CD4-positive, alpha-beta T cell treated with Interleukin-1 beta for 1 hour (primary cell): ENCODE results near the gene OSCAR.
"Not testable (repeated sequence)": the region's sequence is repeated elsewhere in the genome, so short reads cannot be mapped to it uniquely, and the experiment has no call there.

Source experiments
- DNase-seq, 2 donors: peaks; one replicate each; pipeline ENCODE4 v3.0.0-alpha.2; 2020 to 2022

OSCAR gene

DNA sequence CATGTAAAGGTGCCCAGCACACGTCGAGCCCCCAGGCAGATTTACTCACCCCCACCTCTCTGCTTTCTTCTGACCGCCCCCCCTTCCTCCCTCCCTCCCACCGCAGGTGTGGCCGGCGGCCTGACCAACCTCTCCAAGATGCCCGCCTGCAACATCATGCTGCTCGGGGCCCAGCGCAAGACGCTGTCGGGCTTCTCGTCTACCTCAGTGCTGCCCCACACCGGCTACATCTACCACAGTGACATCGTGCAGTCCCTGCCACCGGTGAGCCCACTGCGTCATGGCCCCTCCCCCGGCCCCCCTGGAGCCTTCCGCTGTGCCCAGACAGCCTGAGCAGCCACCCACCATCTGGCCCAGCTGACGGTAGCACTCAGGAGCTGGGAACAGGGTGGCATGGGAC lies 23.8 kb upstream of the OSCAR start:
- no peak for DNase-seq

GRCh38 chr19:54123682-54124081 lies 23.1 kb upstream of the OSCAR start:
- no peak for DNase-seq

DNA sequence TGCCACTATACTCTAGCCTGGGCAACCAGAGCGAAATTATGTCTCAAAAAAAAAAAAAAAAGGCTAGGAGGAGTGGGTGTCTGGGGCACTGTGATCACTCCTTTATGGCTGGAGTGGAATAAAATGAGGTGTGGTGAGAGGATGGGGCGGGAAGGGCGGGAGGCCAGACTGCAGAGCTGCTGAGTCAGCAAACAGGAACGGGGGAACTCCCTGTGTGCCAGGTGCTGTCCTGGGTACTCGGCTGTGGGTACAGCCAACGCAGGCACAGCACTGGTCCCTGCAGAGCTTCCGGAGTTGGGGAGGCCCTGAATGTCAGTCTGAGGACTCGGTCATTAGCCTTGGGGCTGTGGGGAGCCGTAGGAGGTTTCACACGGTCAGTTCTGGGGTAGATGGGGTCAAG lies 20.7 kb upstream of the OSCAR start:
- no peak for DNase-seq

- DNase-seq = peak; percentile 94 to 96
Observed at GRCh38 chr19:54115109-54116063, 14.8 kb upstream of the OSCAR start, which contains the start of the genes PRPF31 and TFPT. Gene PRPF31 (plus strand): TSS chr19:54115754. CDS start chr19:54118279, 2,525 bp downstream. Gene TFPT (minus strand): TSS chr19:54115657. CDS start chr19:54115269, 388 bp downstream.

DNA sequence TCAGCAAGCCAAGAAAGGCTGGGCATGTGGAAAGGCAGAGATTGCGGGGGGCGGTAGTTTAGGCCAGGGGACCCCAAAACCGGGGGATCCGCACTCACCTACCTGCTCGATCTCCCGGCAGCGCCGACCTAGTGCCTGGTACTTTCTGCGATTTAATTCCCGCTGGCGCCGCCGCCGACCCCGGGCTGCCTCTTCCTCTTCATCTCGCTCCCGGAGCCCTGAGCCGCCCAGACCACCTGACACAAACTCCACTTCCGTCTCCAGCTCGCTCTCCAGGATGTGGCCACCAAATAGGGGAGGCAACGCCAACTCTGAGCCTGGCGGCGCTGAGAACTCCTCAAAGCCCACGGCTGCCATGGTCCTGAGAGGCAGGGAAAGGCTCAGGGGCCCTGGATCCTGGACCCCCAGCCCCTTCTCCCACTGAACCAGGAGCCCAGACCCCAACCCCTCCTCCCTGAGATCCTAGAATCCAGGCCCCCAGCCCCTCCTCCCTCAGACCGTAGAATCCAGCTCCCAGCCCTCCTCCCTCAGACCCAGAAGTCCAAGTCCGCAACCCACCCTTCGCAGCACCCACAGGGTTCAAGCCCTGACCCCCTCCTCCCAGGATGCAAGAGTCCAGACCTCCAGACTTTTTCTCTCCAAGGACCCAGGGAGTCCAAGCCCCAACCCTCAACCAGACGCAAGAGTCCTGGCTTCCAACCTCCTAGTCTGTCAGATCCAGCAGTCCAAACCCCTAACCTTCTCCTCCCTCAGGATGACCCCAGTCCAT lies 13.9 kb upstream of the OSCAR start:
- DNase-seq = peak; percentile 35 to 59

DNA sequence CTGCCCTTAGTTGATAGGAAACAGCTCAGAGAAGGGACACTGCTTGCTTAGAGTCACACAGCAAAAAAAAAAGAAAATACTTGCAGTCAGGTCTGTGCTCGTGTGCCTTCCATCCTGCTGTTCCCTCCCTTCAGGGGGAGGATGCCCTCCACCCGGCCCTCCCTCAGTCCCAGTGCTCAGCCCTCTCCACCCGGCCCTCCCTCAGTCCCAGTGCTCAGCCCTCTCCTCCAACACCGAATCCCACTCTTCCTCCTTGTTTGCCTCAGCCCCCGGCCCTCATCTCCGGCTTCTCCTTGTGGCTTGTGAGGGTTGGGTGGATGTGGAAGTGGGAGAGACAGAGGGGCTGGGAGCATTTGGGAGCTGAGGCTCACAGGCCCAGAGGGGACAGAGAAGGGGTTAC lies 9.0 kb upstream of the OSCAR start:
- DNase-seq = no peak

DNA sequence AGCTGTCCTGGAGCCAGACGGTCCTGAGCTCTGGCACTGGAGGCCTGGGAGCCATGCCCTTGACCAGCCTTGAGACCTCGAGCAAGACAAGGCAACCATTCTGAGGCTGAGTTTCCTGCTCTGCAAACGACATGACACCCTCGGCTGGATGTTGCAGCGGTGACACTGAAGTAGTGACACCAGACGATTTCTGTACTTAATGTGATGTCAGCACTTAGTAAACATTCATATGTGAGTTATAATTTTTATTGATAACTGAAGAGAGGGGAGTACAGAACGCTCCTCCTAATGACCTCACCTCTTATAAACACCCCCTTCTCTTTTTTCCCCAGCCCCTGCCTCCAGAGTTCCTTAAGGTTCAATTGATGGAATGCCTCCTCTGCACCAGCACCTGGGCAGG lies 7.9 kb upstream of the OSCAR start:
- DNase-seq = no peak

GRCh38 chr19:54107876-54108490 lies 7.4 kb upstream of the OSCAR start:
- no peak for DNase-seq

DNA sequence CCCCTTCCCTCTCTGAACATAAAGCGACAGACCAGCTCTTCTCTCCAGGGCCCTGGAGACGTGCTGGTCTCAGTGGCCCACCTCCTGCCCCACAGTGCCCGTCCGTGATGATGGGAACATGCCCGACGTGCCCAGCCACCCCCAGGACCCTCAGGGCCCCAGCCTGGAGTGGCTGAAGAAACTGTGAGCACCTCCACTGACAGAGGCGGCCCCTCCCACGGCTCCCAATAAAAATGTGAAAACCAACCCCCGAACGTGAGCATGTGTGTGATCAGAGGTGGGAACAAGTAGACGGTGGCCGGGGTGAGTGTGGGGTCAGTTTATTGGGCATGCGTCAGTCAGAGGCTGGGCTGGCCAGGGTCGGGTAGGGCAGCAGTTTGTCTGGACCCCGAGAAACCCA lies 6.1 kb upstream of the OSCAR start:
- DNase-seq = no peak

DNA sequence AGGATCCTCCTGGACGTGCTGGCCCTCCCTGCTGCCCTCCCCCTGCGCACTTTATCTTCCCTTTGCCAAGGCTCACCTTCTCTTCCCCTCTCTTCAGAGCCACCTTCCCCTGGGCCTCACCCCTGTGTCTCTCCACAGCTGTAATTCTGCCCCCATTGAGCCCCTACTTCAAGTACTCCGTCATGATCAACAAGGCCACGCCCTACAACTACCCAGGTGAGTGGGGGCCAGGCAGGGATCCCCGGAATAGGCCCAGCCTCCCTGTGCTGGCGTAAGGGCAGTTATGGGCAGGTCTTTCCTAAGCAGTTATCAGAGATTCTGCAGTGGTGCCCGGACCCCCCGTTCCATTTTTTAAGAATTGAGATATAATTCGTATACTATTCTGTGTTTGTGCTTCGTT lies 5.2 kb upstream of the OSCAR start:
- DNase-seq = no peak

GRCh38 chr19:54104998-54105715 lies 4.6 kb upstream of the OSCAR start:
- no peak for DNase-seq

DNA sequence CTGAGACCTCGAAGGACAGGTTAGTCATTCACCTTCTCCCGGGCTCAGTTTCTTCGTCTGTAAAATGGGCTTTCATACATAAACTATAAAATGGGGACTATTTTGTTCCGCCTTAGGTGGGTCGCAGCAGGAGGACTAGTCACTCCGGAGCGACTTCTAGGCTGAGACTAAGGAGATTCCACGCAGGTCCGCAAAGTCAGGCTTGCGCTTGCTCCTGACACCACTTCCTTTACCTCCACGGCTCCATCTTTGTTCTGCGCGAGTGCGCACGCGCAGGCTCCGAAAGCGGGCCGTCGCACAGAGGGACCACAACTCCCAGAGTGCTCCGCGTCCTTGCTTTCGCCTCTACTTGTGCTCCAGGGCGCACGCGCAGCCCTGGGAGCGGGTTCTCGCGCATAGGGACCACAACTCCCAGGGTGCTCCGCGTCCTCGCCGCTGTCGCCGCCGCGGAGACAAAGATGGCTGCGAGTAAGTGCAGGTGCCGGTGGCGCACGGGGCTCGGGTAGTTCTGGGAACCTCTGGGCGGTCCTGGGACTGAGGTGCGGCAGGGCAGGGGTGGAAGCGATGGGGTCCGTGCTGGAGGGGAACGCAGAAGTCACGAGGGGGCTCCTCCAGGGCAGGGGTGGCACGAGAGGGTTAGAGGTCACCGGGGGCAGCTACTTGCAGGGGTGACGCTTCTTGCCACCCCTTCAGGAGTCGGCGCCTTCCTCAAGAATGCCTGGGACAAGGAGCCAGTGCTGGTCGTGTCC lies 2.0 kb upstream of the OSCAR start, which contains the start of gene NDUFA3:
TSS of gene NDUFA3 (plus strand) at position 435 of the 749 bp plus-strand sequence. CDS start at position 459, 24 bp downstream.
- DNase-seq = peak; percentile 99 to 100

GRCh38 chr19:54099903-54100255 lies 724 bp downstream of the OSCAR start:
- DNase-seq = not testable (repeated sequence)

- no peak for DNase-seq
Observed at GRCh38 chr19:54099190-54099902, 1.3 kb downstream of the OSCAR start.

- DNase-seq = peak in 1 of 2 donors; percentile 8
Observed at GRCh38 chr19:54096617-54097106, 3.9 kb downstream of the OSCAR start.

DNA sequence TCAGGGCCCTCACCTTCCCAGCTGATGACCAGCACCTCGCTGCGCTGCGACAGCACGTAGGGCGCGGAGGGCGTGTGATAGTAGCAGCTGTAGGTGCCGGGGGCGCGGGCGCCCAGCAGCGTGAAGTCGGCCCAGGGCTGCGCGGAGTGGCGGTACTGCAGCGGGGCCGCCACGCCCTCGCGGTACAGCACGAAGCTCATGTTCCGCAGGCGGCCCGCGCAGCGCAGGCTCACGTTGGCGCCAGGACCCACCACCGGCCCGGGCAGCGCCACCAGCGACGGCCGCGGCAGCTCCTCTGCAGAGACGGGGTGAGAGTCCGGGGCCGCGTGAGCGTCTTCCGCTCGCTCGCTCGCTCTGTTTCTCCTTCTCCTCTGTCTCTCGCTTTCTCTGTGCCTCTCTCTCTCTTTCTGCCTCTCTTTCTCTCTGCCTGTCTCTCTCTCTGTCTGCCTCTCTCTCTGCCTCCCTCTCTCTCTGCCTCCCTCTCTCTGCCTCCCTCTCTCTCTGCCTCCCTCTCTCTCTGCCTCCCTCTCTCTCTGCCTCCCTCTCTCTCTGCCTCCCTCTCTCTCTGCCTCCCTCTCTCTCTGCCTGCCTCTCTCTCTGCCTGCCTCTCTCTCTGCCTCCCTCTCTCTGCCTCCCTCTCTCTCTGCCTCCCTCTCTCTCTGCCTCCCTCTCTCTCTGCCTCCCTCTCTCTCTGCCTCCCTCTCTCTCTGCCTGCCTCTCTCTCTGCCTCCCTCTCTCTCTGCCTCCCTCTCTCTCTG lies 4.6 kb downstream of the OSCAR start:
- peak; percentile 42 to 53 for DNase-seq

- no peak for DNase-seq
Observed at GRCh38 chr19:54095136-54095858, 5.3 kb downstream of the OSCAR start.

- no peak for DNase-seq
Observed at GRCh38 chr19:54094426-54095000, 6.1 kb downstream of the OSCAR start.

GRCh38 chr19:54084410-54084809 lies 16.2 kb downstream of the OSCAR start:
- no peak for DNase-seq
